Neural progenitor cell (in vitro differentiated cells): ENCODE data around the gene FAAP100.

Experiments used
- CTCF ChIP-seq: fragments of 200-600 bp; sonication (generic); IDR thresholded peaks from 2 replicates; pipeline ENCODE4 v1.5.1; 2017; ENCODE audit warnings: antibody characterized with exemption, mild to moderate bottlenecking
- EZH2 ChIP-seq: fragments of 200-600 bp; sonication (generic); IDR thresholded peaks from 2 replicates; pipeline ENCODE4 v1.6.1; 2017; ENCODE audit warnings: antibody characterized with exemption, mild to moderate bottlenecking, moderate library complexity

DNA sequence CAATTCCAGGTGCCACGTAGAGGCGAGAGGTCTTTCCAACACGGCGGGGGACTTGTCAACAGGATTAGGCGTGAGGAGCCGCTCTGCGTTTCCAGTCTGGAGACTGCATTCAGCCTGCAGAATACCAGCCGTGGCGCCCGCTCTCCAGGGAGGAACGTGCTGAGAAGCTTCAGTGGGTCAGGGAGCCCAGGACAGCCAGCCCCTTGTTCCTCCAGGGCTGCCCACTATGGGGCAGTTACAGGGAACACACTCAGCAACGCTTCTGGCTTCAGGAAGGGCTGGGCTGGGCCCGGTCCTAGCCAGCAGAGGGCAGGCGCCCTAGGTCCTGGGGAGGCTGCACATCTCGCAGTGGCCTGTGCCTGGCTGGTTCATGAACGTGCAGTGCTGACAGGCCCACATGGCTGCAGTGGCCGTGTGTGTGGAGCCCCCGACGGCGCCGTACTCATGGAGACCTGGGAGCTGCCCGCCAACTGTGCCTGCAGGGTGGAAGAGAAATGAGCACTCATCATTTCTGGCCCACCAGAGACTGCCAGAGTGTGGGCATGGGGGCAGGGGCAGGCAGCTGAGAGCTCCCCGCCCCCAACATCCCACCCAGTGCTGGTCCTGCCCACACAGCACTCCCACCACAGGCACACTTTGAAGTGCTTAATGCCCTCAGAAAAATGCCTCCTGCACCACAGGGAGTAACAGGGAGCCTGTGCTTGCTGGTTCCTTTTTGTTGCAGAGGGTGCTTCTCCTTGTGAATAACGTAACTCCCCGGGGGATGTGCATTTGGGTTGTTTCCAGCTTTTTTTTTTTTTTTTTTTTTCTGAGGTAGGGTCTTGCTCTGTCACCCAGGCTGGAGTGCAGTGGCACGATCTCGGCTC is 7.0 kb upstream of the FAAP100 start:
- TF ChIP-seq CTCF (peak; percentile 14), EZH2 (no peak)
